HEK293 (cell line): ENCODE results near the gene SDC1.

Experiments used
- GLIS1 ChIP-seq: fragments of 450-650 bp; formaldehyde crosslinking; IDR thresholded peaks from 2 replicates; pipeline ENCODE4 v1.5.1; 2016; ENCODE audit warnings: missing biosample characterization, missing genetic modification characterization
- MYNN ChIP-seq: fragments of 450-650 bp; formaldehyde crosslinking; IDR thresholded peaks from 2 replicates; pipeline ENCODE4 v1.5.1; 2016; ENCODE audit warnings: missing biosample characterization, missing genetic modification characterization, borderline replicate concordance
- REST ChIP-seq: fragments of 450-650 bp; formaldehyde crosslinking; IDR thresholded peaks from 2 replicates; pipeline ENCODE4 v1.5.1; 2016; ENCODE audit warnings: missing biosample characterization, missing genetic modification characterization
- ZBTB1 ChIP-seq: fragments of 450-650 bp; formaldehyde crosslinking; IDR thresholded peaks from 2 replicates; pipeline ENCODE4 v1.5.1; 2016; ENCODE audit warnings: missing biosample characterization, missing genetic modification characterization
- ZBTB17 ChIP-seq: fragments of 450-650 bp; formaldehyde crosslinking; IDR thresholded peaks from 2 replicates; pipeline ENCODE4 v1.5.1; 2016; ENCODE audit warnings: missing biosample characterization, missing genetic modification characterization
- ZFP3 ChIP-seq: fragments of 450-650 bp; formaldehyde crosslinking; IDR thresholded peaks from 2 replicates; pipeline ENCODE4 v1.5.1; 2016; ENCODE audit warnings: low read depth, missing biosample characterization, missing genetic modification characterization
- ZNF140 ChIP-seq: fragments of 450-650 bp; formaldehyde crosslinking; IDR thresholded peaks from 2 replicates; pipeline ENCODE4 v1.5.1; 2016; ENCODE audit warnings: missing biosample characterization, missing genetic modification characterization
- ZNF274 ChIP-seq, 2 experiments: fragments of 200-500 bp in 1 of 2; fragments of 450-650 bp in 1 of 2; sonication (Bioruptor generic) in 1 of 2; formaldehyde crosslinking in 1 of 2; IDR thresholded peaks; 2 replicates each; pipeline versions ENCODE4 v1.5.1 to v1.6.1; 2014 to 2016; ENCODE audit warnings: borderline replicate concordance in 1 of 2, inconsistent platforms in 1 of 2, low read length in 1 of 2, missing biosample characterization in 1 of 2, missing genetic modification characterization in 1 of 2
- ZNF311 ChIP-seq: fragments of 450-650 bp; formaldehyde crosslinking; IDR thresholded peaks from 2 replicates; pipeline ENCODE4 v1.5.1; 2017; ENCODE audit warnings: missing biosample characterization, missing genetic modification characterization, borderline replicate concordance
- ZNF529 ChIP-seq: fragments of 450-650 bp; formaldehyde crosslinking; IDR thresholded peaks from 2 replicates; pipeline ENCODE4 v1.5.1; 2017; ENCODE audit warnings: missing genetic modification characterization, missing biosample characterization; ENCODE audit not compliant: insufficient replicate concordance
- ZNF623 ChIP-seq: fragments of 450-650 bp; formaldehyde crosslinking; IDR thresholded peaks from 2 replicates; pipeline ENCODE4 v1.5.1; 2016; ENCODE audit warnings: missing biosample characterization, missing genetic modification characterization
- ZNF792 ChIP-seq: fragments of 450-650 bp; formaldehyde crosslinking; IDR thresholded peaks from 2 replicates; pipeline ENCODE4 v1.5.1; 2016; ENCODE audit warnings: missing biosample characterization, missing genetic modification characterization
- TF ChIP-seq, protein P1 (sequence below): fragments of 450-650 bp; formaldehyde crosslinking; IDR thresholded peaks from 2 replicates; pipeline ENCODE4 v1.5.1; 2016; ENCODE audit warnings: missing biosample characterization, missing genetic modification characterization
- TF ChIP-seq, protein P2 (sequence below): fragments of 450-650 bp; formaldehyde crosslinking; optimal IDR thresholded peaks from 2 replicates; pipeline ENCODE3; 2016; ENCODE audit warnings: missing biosample characterization, mild to moderate bottlenecking, missing genetic modification characterization

DNA sequence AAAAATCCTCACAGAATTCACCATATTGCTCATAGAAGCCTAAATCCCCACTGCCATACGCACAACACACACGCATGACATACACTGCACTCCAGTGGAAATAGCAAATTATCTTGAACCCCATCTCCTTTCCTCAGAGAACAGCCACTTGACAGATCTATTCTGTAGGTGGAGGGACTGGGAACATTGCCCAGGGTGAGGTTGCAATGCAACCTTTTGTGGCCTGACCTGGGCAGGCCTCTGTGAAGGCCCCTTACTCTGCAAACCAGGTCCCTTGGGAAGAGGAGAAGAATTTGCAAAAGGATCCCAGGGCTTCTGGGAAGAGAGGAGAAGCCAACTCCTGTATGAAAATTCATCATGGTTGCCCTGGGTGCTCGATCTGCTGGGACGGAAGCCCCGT, 51.9 kb downstream of the SDC1 start:
- TF ChIP-seq ZBTB1 (tag by site-specific recombination) (no peak), ZNF140 (no peak), ZNF792 (tag by site-specific recombination) (no peak), ZFP3 (tag by site-specific recombination) (no peak), MYNN (no peak), ZNF529 (tag by site-specific recombination) (no peak), ZNF274 (IDR thresholded peaks at IDR 0.05; ENCODE audit: low read length) (no peak), ZNF274 (tag by site-specific recombination; IDR thresholded peaks at IDR 0.05; ENCODE audit: borderline replicate concordance) (no peak), REST (no peak), GLIS1 (tag by site-specific recombination) (no peak), ZBTB17 (tag by site-specific recombination) (no peak), ZNF311 (tag by site-specific recombination) (no peak), ZNF623 (tag by site-specific recombination) (no peak)
- TF ChIP-seq, protein P1, sequence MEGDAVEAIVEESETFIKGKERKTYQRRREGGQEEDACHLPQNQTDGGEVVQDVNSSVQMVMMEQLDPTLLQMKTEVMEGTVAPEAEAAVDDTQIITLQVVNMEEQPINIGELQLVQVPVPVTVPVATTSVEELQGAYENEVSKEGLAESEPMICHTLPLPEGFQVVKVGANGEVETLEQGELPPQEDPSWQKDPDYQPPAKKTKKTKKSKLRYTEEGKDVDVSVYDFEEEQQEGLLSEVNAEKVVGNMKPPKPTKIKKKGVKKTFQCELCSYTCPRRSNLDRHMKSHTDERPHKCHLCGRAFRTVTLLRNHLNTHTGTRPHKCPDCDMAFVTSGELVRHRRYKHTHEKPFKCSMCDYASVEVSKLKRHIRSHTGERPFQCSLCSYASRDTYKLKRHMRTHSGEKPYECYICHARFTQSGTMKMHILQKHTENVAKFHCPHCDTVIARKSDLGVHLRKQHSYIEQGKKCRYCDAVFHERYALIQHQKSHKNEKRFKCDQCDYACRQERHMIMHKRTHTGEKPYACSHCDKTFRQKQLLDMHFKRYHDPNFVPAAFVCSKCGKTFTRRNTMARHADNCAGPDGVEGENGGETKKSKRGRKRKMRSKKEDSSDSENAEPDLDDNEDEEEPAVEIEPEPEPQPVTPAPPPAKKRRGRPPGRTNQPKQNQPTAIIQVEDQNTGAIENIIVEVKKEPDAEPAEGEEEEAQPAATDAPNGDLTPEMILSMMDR (tag by site-specific recombination), result no peak
- TF ChIP-seq, protein P2, sequence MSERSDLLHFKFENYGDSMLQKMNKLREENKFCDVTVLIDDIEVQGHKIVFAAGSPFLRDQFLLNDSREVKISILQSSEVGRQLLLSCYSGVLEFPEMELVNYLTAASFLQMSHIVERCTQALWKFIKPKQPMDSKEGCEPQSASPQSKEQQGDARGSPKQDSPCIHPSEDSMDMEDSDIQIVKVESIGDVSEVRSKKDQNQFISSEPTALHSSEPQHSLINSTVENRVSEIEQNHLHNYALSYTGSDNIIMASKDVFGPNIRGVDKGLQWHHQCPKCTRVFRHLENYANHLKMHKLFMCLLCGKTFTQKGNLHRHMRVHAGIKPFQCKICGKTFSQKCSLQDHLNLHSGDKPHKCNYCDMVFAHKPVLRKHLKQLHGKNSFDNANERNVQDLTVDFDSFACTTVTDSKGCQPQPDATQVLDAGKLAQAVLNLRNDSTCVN (tag by site-specific recombination), result no peak
